NCI-H82 treated with DMSO at 0.1 percent for 48 hours (cell line): ENCODE results near the gene DGAT2.
A peak's percentile ranks its signal among the peaks of the same experiment; 100 is the strongest.

Source experiments
- DNase-seq: peaks from one replicate; lab custom pipeline; 2025; ENCODE audit not compliant: unreplicated experiment; lab: John Stamatoyannopoulos, UW

DGAT2 gene

GRCh38 chr11:75800728-75801361 lies 32.3 kb downstream of the DGAT2 start:
- no peak for DNase-seq

GRCh38 chr11:75801362-75802020 lies 32.9 kb downstream of the DGAT2 start:
- no peak for DNase-seq

GRCh38 chr11:75802021-75802912 lies 33.7 kb downstream of the DGAT2 start:
- DNase-seq: no peak

GRCh38 chr11:75802913-75803820 lies 34.6 kb downstream of the DGAT2 start:
- peak; percentile 22 for DNase-seq

- no peak for DNase-seq
These were observed 40.5 kb downstream of the DGAT2 start for GRCh38 chr11:75809111-75809510.

GRCh38 chr11:75809991-75810390 lies 41.4 kb downstream of the DGAT2 start:
- DNase-seq: no peak

- no peak for DNase-seq
These were observed 42.2 kb downstream of the DGAT2 start for GRCh38 chr11:75810637-75811390.

GRCh38 chr11:75811485-75811884 lies 42.9 kb downstream of the DGAT2 start:
- DNase-seq: no peak

GRCh38 chr11:75812542-75813040 lies 44.0 kb downstream of the DGAT2 start:
- no peak for DNase-seq

- no peak for DNase-seq
These were observed 44.5 kb downstream of the DGAT2 start for GRCh38 chr11:75813124-75813523.

- no peak for DNase-seq
These were observed 45.1 kb downstream of the DGAT2 start for GRCh38 chr11:75813622-75814039.

GRCh38 chr11:75814363-75814676 lies 45.7 kb downstream of the DGAT2 start:
- DNase-seq: peak; percentile 61

GRCh38 chr11:75814677-75815344 lies 46.2 kb downstream of the DGAT2 start, which contains the start of gene UVRAG:
Gene UVRAG, plus strand, starts transcription at chr11:75815210. Its CDS starts 198 bp downstream, at chr11:75815408.
- DNase-seq: peak; percentile 99

GRCh38 chr11:75815345-75816168 lies 47.0 kb downstream of the DGAT2 start:
- no peak for DNase-seq

- DNase-seq: no peak
These were observed 48.1 kb downstream of the DGAT2 start for GRCh38 chr11:75816561-75817239.

GRCh38 chr11:75820645-75821044 lies 52.1 kb downstream of the DGAT2 start:
- DNase-seq: no peak

GRCh38 chr11:75821202-75821601 lies 52.6 kb downstream of the DGAT2 start:
- no peak for DNase-seq

GRCh38 chr11:75822541-75822940 lies 54.0 kb downstream of the DGAT2 start:
- DNase-seq: no peak
